NB4 (cell line): ENCODE data around the gene TSHR.

Source experiments
- MYC ChIP-seq: IDR thresholded peaks from 2 replicates; pipeline ENCODE4 v1.6.1; 2011; ENCODE audit warnings: low read depth, low read length
- POLR2A ChIP-seq: IDR thresholded peaks from 2 replicates; pipeline ENCODE4 v1.6.1; 2011; ENCODE audit warnings: mild to moderate bottlenecking; ENCODE audit not compliant: insufficient read length; ENCODE audit errors: extremely low read depth
- TF ChIP-seq, protein P1 (sequence below): IDR thresholded peaks from 2 replicates; pipeline ENCODE4 v1.6.1; 2011; ENCODE audit warnings: low read depth, low read length
- TF ChIP-seq, protein P2 (sequence below): IDR thresholded peaks from one replicate; pipeline ENCODE4 v1.5.1; 2012; ENCODE audit warnings: low read depth, low read length

DNA sequence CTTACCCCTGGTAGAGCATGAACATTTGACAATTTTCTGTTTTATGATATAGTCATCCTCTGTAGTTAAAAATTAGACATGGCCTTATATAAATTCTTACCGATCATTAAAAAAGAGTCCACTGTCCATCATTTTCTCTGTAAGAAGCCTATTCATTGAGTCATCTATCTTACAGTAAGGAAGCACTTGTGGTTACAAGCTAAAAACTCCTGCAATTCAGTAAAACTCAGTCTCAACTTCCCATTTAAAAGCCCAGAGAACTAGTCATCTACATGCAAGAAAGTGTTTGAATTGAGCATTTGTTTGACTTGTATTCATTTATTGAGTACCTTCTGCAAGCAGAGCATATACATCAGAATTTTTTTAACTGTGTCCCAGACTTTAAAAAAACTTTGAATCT is 202.0 kb downstream of the TSHR start:
- TF ChIP-seq POLR2A (no peak), MYC (no peak)
- TF ChIP-seq, protein P1, sequence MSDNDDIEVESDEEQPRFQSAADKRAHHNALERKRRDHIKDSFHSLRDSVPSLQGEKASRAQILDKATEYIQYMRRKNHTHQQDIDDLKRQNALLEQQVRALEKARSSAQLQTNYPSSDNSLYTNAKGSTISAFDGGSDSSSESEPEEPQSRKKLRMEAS = no peak
- TF ChIP-seq, protein P2, sequence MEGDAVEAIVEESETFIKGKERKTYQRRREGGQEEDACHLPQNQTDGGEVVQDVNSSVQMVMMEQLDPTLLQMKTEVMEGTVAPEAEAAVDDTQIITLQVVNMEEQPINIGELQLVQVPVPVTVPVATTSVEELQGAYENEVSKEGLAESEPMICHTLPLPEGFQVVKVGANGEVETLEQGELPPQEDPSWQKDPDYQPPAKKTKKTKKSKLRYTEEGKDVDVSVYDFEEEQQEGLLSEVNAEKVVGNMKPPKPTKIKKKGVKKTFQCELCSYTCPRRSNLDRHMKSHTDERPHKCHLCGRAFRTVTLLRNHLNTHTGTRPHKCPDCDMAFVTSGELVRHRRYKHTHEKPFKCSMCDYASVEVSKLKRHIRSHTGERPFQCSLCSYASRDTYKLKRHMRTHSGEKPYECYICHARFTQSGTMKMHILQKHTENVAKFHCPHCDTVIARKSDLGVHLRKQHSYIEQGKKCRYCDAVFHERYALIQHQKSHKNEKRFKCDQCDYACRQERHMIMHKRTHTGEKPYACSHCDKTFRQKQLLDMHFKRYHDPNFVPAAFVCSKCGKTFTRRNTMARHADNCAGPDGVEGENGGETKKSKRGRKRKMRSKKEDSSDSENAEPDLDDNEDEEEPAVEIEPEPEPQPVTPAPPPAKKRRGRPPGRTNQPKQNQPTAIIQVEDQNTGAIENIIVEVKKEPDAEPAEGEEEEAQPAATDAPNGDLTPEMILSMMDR = no peak
